HG03439 (cell line): ENCODE results near the gene NEB.
"Not testable (repeated sequence)": the region's sequence is repeated elsewhere in the genome, so short reads cannot be mapped to it uniquely, and the experiment has no call there.

ENCODE experiments used
- ATAC-seq: cut with Tn5 transposase; IDR thresholded peaks from one replicate; pipeline ENCODE4 v1.9.1; 2021; ENCODE audit warnings: mild to moderate bottlenecking, moderate library complexity; ENCODE audit not compliant: unreplicated experiment

Gene NEB

DNA sequence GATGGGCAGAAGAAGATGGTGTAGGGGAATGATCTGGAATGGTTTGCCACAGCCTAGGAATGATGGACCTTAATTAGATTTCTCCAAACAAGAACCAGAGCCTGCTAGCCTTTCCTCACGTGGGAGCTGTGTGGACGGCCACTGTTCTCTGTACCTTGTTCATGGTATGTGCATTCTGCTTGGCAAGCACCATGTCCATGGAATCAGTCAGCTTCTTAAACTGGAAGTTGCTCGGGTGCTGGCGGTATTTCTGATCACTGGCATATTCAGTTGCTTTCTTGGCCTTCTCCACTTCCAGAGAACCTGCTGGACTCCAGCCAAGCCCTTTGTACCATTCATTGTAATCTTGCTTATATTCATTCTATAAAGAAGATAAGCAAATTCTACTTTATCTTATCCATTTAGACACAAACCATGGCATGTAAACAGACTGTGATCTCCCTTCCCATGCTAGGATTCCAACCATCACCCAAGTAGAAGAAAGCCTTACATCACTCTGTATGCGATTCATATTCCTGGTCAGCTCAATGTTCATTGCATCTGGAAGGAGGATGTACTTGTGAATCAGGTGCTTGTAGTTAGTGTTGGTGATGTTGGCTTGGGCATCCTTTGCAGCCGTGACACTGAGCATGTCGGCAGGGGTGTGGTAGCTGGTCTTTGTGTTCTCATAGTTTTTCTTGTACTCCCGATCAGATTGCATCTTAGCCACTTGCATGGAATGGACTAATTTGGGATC is 78.4 kb downstream of the NEB start:
- no peak for ATAC-seq

- no peak for ATAC-seq
Observed at GRCh38 chr2:151654891-151655290, 79.4 kb downstream of the NEB start.

DNA sequence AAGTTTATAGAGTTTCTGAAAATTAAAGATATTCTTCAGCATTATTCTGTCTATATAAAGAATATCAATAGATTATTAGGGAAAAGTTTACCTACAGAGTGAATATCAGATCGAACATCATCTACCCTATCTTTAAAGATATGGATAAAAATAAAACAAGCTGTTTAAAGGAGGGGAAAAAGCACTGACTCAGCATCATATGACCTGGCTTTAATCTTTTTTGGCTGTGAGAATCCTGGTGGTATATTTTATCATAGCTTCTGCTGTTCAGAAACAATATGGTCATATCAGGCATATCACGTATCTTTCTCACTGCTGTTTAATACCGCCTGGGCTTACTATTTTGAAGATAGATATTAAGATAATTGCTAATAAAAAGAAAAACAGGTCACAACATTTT is 80.2 kb downstream of the NEB start:
- no peak for ATAC-seq

GRCh38 chr2:151651274-151651673 is 83.0 kb downstream of the NEB start:
- no peak for ATAC-seq

DNA sequence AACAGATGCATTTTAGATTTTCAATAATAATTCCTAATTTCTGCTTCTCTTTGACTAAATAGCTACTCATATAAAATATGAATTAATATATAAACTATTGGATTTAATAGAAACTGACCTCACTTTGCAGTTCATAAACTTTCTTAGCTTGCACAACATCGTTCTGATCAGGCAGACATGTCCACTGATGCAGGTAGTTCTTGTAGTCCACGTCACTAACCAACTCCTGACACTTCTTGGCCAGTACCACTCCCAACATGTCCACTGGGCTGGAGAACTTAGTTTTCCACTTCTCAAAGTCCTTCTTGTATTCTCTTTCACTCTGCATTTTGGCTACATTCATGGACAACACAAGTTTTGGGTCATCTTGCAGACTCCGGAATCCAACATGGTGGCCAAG is 83.8 kb downstream of the NEB start:
- ATAC-seq: no peak

- ATAC-seq: no peak
Observed at GRCh38 chr2:151649966-151650365, 84.3 kb downstream of the NEB start.

GRCh38 chr2:151649400-151649799 is 84.9 kb downstream of the NEB start:
- ATAC-seq: no peak

DNA sequence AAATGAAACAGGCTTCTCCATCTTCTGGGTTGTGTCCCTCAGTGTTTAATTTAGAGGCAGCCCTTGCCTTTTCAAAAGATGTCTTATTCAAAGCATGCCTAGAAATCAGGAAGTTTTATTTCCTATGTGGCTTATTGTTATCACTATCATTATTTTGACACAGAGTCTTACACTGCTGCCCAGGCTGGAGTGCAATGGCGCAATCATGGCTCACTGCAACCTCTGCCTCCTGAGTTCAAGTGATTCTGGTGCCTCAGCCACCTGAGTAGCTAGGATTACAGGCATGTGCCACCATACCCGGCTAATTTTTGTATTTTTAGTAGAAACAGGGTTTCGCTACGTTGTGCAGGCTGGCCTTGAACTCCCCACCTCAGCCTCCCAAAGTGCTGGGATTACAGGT is 87.8 kb downstream of the NEB start:
- ATAC-seq: not testable (repeated sequence)

DNA sequence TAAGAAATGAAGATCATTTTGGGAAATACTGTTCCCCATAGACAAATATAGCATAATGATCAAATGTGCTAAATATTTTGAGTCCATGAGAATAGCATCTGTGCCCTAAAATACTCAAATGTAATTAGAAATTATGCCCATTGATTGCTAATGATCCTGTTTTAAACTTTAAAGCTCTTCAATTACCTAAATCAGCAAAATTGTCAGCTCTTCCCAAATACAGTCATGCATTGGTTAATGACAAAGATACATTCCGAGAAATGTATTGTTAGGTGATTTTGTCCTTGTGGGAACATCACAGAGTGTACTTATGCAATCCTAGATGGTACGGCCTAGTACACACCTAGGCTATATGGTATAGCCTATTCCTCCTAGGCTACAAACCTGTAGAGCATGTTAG is 89.7 kb downstream of the NEB start:
- no peak for ATAC-seq

DNA sequence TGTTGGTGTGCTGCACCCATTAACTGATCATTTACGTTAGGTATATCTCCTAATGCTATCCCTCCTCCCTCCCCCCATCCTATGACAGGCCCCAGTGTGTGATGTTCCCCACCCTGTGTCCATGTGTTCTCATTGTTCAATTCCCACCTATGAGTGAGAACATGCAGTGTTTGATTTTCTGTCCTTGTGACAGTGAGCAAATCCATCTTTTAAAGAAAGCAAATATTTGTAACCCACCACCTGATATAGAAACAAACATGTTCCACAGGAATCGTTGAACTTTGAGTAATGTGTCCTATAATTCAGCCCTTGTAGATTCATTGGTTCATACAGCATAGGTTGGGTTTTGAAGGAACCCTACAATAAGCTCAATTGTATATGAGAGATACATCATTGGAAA is 92.4 kb downstream of the NEB start:
- not testable (repeated sequence) for ATAC-seq

DNA sequence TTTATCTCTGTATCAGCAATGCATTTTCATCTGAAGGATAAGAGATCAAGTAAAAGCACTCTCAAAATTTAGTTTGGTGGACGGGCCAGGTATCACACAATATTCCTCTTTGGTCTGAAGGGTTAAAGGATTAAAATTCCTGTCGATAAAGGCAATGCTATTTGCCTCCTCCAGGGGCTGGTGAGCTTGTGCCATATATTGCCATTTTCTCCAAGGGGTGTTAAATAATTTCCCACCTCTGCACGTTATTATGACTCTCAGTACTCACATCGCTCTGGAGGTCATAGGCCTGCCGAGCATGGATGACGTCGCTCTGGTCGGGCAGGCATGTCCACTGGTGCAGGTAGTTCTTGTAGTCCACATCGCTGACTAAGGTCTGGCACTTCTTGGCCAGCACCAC is 94.2 kb downstream of the NEB start:
- ATAC-seq: no peak

DNA sequence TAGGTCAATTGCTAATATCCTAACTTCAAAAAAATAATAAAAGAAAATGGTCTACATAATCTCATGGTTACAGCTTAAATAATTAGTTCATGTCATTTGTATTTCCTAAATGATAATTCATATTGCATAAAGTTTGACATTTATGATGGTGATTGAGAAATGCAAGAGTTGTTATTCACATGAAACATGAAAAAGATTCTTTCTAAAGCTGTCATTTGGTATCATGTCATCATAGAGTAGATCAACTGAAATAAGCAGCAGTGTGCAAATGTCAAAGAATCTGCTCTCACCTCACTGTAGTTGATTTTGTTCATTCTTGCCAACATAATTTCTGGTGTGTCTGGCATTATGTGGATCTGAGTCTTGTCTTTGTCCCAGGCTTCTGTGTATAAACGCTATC is 95.3 kb downstream of the NEB start:
- no peak for ATAC-seq

DNA sequence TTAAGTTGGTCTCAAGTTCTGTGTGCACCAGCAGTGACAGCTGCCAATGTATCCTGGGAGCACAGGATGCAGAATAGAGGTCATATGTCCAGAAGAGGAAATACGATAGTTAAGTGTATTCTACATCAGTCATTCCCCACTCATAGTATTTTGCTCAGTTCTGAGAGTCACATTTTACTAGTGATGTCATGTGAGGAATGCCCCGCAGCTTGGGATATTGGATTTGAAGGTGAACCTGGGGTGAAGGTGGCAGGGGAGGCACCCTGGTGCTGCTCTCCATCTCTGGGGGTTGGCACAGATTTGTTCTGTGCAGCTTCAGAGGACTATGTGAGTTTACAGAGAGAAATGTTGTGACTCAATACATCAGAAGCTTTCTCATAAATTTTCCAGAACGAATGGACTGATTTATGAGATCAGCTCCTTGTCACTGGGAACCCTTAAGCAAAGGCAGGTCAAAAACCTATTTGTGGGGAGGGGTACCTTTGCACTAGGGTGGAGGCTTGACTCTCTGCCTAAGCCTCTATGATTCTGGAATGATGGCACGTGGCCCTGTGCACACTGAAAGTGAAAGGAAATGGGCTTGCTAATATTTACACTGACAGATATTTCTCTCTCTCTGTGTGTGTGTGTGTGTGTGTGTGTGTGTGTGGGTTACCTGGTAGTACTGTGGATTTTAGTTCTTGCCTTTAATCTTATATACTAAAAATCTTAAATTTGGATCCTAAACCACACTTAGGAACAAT is 95.9 kb downstream of the NEB start:
- peak; percentile 65 for ATAC-seq

DNA sequence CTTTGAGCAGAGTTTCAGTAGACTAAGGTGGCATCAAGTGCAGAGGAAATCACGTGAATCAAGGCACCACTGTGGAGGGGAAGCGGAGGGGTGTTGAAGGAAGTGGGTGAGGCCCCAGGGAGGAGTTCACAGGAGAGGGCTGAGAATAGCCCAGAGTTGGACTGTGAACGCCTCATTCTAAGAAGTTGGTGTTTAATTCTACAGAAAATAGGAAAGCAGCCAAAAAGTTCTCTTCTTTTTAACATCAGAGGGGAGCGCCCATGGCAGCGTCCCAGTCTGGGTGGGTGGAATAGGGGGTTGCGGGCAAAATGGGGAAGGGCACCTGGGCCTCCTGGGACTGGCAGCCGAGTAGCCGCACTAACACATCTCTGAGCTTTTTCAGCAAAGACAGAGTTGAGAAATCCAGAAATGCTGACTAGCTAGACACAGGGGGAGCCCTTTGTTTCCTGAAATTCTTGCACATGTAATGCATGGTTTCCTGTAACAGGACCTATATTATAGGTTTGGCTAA is 97.0 kb downstream of the NEB start:
- no peak for ATAC-seq

DNA sequence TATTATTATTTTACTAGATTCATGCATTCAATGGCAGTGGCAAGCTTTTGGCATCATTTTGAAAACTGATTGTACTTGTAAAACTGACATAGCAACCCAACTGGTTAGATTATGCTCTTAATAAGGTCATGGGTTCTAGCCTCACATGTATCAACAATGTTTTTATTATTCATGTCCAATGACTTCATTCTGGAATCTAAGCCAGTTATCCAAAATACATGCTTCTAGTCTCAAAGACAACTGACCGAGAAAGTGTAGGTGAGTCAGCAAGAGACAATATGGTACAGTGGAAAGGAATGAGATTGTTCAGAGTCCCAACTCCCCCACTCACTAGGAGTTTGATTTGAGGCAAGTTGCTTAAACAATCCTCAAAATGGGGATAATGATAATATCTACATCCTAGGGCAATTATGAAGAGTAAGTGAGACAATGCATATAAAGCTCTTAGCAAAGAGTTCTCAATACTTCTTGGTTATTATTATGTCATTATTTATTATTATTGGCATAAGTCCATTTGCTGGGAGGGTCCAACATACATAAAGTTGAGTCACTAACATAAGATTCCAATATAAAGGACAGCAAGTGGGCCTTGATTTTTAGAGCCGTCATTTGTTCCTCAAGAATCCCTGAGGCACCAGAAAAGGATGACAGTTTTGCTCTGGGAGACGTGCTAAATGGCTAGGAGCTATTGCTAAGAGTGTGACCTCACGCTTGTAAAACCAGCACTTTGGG is 99.4 kb downstream of the NEB start:
- ATAC-seq: no peak

DNA sequence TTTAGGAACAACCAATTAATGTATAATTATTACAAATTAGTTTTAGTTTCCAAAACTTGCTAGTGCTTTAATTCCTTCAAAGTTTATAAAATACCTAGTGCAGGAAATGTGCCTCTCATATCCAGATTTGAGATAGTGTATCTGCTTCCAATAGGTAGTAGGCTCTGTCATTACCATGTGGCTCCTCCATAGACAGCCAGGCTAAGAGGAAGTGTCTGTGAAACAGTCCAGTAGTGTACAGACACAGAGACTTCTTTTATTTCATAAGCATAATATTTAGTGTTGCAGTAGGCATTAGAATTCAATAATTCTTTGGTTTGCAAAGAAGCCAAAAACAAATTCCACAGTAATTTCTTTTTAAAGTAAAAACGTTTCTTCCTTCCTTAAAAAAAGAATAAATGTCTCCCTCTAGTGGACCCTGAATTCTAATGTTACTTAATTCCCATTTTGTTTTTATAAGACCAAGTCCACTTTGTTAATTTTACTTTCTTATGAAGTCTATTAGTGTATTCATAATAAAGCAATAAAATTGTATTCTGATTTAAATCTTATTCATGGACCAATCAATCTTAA is 101.2 kb downstream of the NEB start:
- no peak for ATAC-seq

DNA sequence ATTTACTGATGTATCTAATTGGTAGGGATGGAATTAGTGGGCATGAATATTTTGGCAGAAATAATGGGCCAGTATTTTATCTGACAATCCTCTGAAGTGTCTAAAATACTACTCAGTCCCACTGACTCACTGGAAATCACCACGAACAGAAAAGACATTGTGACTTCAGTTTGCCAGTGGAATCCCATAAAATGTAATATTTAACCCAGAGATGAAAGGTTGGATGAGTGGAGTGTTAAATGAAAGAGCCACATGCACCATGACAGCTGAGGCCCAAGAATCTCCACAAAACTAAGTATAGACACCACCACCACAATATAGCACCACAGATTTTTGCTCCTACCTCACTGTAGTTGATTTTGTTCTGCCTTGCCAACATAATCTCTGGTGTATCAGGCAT is 103.9 kb downstream of the NEB start:
- no peak for ATAC-seq

- ATAC-seq: no peak
Observed at GRCh38 chr2:151627353-151627752, 106.9 kb downstream of the NEB start.

GRCh38 chr2:151624271-151624670 is 110.0 kb downstream of the NEB start:
- no peak for ATAC-seq

GRCh38 chr2:151623631-151624030 is 110.6 kb downstream of the NEB start:
- no peak for ATAC-seq

GRCh38 chr2:151620761-151621160 is 113.5 kb downstream of the NEB start:
- ATAC-seq: no peak
